ENCODE data around the gene LEUTX.

LEUTX gene

DNA sequence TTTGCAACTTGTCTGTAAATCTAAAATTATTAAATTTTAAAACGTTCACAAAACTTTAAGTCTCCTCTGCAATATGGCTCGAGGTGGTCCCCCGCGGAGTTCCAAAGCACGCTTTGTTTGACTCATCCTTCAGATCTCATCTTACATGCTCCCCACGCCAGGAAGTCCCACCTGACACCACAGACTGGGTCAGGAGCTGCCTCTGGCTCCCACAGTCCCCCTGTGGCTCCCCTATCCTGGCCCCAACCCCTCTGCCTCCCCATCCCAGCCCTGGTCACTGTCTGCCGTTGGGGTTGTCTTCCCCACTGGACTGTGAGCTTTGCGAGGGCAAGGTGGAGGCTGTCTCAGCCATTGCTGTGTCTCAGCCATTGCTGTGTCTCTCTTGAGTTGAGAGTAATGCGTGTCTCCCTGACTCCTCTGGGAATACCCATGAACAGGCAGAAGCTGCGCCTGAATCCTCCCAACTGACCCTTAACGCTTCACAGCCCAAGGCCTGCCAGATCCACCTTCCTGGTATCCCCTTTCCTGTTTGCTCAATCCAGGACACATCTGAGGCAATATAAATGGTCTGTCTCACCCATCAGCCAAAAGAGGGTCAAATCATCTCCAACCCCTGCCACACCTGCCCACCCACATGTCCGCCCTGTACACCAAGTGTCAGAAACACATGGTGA, 39.4 kb downstream of the LEUTX start:
- no peaks in the 10 kb centered on the region for H3K27me3 ChIP-seq (ENCODE audit: control insufficient read depth, low read length)
- H3K4me2 ChIP-seq (ENCODE audit: low read length), result no peak overlapping the region
- no peaks in the 10 kb centered on the region for H3K79me2 ChIP-seq (ENCODE audit: control insufficient read depth, low read length)
- H3K27ac ChIP-seq (ENCODE audit: low read depth, low read length), result no peak overlapping the region
- TF ChIP-seq EZH2phosphoT487 (IDR thresholded peaks at IDR 0.05; ENCODE audit: borderline replicate concordance, low read length), result no peak
- TF ChIP-seq, protein P1, sequence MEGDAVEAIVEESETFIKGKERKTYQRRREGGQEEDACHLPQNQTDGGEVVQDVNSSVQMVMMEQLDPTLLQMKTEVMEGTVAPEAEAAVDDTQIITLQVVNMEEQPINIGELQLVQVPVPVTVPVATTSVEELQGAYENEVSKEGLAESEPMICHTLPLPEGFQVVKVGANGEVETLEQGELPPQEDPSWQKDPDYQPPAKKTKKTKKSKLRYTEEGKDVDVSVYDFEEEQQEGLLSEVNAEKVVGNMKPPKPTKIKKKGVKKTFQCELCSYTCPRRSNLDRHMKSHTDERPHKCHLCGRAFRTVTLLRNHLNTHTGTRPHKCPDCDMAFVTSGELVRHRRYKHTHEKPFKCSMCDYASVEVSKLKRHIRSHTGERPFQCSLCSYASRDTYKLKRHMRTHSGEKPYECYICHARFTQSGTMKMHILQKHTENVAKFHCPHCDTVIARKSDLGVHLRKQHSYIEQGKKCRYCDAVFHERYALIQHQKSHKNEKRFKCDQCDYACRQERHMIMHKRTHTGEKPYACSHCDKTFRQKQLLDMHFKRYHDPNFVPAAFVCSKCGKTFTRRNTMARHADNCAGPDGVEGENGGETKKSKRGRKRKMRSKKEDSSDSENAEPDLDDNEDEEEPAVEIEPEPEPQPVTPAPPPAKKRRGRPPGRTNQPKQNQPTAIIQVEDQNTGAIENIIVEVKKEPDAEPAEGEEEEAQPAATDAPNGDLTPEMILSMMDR (IDR thresholded peaks at IDR 0.05; ENCODE audit: low read depth, low read length, poor library complexity, severe bottlenecking), result no peak
- no peaks in the 10 kb centered on the region for H3K9me3 ChIP-seq (ENCODE audit: control insufficient read depth, insufficient read depth, low read length)
- peaks cover 13% of the 10 kb centered on the region for H3K36me3 ChIP-seq (ENCODE audit: control insufficient read depth, low read length)
- H3F3A ChIP-seq (ENCODE audit: control insufficient read depth, insufficient read depth), result no peaks in the 10 kb centered on the region
- H3K4me3 ChIP-seq (ENCODE audit: low read length), result no peak overlapping the region
- no peaks in the 10 kb centered on the region for H3K4me1 ChIP-seq (ENCODE audit: control insufficient read depth, low read length)
- H4K20me1 ChIP-seq (ENCODE audit: control insufficient read depth, insufficient read depth, low read depth, low read length), result no peaks in the 10 kb centered on the region
- H3K9me2 ChIP-seq (replicated peaks; ENCODE audit: control insufficient read depth, low read length), result no peaks in the 10 kb centered on the region

DNA sequence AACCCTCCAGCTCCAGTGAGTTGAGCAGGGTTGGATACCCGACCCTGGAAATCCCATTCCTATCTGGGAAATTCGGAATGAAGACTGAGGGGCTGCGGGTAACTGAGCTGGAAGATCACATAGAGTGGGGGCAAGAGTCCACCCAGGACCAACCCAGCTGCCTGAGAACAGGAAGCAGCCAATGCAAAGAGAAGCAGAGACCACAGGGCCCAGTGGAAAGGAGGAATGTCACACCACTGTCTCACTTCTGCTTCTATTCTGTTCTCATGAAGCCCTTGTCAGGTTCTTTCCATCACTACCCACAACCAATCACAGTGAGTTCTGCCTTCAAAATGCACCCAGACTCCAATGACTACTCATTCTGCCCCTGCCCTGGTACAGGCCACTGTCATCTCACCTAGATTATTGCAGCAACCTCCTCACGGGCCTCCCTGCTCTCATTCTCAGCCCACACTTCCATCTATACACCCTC, 40.0 kb downstream of the LEUTX start:
- Histone ChIP-seq H3F3A (ENCODE audit: control insufficient read depth, insufficient read depth) (no peaks in the 10 kb centered on the region), H3K27me3 (ENCODE audit: control insufficient read depth, low read length) (no peaks in the 10 kb centered on the region), H3K27ac (ENCODE audit: low read depth, low read length) (no peak overlapping the region), H3K9me2 (replicated peaks; ENCODE audit: control insufficient read depth, low read length) (no peaks in the 10 kb centered on the region), H4K20me1 (ENCODE audit: control insufficient read depth, insufficient read depth, low read depth, low read length) (no peaks in the 10 kb centered on the region), H3K4me2 (ENCODE audit: low read length) (no peak overlapping the region), H3K79me2 (ENCODE audit: control insufficient read depth, low read length) (no peaks in the 10 kb centered on the region), H3K9me3 (ENCODE audit: control insufficient read depth, insufficient read depth, low read length) (no peaks in the 10 kb centered on the region), H3K4me1 (ENCODE audit: control insufficient read depth, low read length) (no peaks in the 10 kb centered on the region), H3K4me3 (ENCODE audit: low read length) (no peak overlapping the region), H3K36me3 (ENCODE audit: control insufficient read depth, low read length) (peaks cover 14% of the 10 kb centered on the region)
- TF ChIP-seq, protein P1 (IDR thresholded peaks at IDR 0.05; ENCODE audit: low read depth, low read length, poor library complexity, severe bottlenecking), result no peak
- TF ChIP-seq EZH2phosphoT487 (IDR thresholded peaks at IDR 0.05; ENCODE audit: borderline replicate concordance, low read length), result no peak

DNA sequence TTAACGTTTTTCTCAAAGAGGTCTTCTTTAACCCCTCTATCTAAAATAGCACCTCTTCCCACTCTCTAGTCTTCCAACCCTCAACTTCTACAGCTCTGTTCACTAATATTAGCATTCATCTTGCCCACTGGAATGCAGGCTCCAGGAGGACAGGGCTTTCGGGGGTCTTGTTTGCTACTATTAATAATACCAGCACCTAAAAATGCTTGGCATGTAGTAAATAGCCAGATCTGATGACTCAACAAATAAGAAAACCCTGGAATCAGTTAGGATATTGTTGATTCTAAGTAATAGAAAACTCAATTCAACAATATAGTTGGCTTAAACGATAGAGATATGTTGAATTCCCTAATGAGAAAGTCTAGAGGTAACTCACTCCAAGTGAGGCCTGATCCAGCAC, 41.1 kb downstream of the LEUTX start:
- H4K20me1 ChIP-seq (ENCODE audit: control insufficient read depth, insufficient read depth, low read depth, low read length), result no peaks in the 10 kb centered on the region
- no peaks in the 10 kb centered on the region for H3K79me2 ChIP-seq (ENCODE audit: control insufficient read depth, low read length)
- no peak overlapping the region for H3K27ac ChIP-seq (ENCODE audit: low read depth, low read length)
- H3K9me2 ChIP-seq (replicated peaks; ENCODE audit: control insufficient read depth, low read length), result no peaks in the 10 kb centered on the region
- H3K9me3 ChIP-seq (ENCODE audit: control insufficient read depth, insufficient read depth, low read length), result no peaks in the 10 kb centered on the region
- TF ChIP-seq EZH2phosphoT487 (IDR thresholded peaks at IDR 0.05; ENCODE audit: borderline replicate concordance, low read length), result no peak
- TF ChIP-seq, protein P1 (IDR thresholded peaks at IDR 0.05; ENCODE audit: low read depth, low read length, poor library complexity, severe bottlenecking), result no peak
- no peak overlapping the region for H3K4me2 ChIP-seq (ENCODE audit: low read length)
- H3K4me3 ChIP-seq (ENCODE audit: low read length), result no peak overlapping the region
- H3K4me1 ChIP-seq (ENCODE audit: control insufficient read depth, low read length), result no peaks in the 10 kb centered on the region; the same call in 1 of the 2 replicates
- peaks cover 23% of the 10 kb centered on the region for H3K36me3 ChIP-seq (ENCODE audit: control insufficient read depth, low read length)
- no peaks in the 10 kb centered on the region for H3F3A ChIP-seq (ENCODE audit: control insufficient read depth, insufficient read depth)
- no peaks in the 10 kb centered on the region for H3K27me3 ChIP-seq (ENCODE audit: control insufficient read depth, low read length)

Measured in DOHH2 (cell line).